GM18867 (cell line): ENCODE measurements around the gene KDM4C.

ENCODE experiments used
- ATAC-seq: cut with Tn5 transposase; IDR thresholded peaks from one replicate; pipeline ENCODE4 v1.9.1; 2021; ENCODE audit warnings: mild to moderate bottlenecking, moderate library complexity; ENCODE audit not compliant: unreplicated experiment

The KDM4C gene

DNA sequence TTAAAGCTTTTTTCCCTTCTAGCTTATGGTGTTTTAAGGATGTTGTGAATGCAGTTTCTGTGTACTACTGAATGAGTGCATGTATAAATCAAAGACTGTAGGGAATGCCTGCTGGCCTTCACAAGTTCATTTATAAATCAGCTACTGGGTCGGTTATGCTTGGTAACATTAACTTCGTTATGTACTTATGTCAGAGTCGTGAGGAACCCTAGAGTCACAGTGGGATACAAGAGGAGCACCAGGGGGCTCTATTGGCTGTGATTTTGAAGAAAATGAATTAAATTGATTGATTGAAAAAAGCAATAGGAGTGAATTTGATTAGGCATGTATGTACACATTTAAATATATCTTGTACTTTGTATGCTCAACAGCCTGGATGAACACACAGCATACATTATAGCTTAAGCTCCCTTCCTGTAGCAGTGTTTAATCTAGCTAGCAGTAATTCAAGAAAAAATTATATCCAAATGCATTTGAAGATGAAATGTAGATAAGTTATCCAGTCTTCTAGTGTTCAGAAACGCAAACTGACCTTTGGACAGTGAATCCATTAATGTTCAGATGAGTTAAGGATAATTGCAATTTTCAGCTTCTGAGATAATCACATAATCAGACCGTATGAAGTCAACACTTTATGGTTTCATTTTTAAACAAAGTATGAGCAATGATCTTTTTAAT lies 204.2 kb downstream of the KDM4C start:
- no peak for ATAC-seq

DNA sequence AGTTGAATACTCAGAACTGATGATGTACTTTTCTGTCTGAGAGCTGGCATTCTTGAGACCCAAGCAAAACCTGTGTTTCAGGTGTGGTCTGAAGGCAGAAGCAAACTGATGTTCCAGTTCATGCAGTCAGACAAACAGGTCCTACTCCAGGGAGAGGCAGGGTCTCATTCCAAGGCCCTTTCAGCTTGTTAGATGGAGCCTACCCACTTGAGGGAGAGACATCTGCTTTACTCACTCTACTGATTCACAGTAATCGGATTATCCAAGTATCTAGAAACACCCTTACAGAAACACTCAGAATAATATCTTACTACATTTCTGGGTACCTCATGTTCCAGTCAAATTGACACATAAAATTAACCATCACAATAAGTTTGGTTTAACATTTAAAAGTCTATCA lies 207.8 kb downstream of the KDM4C start:
- ATAC-seq, result no peak

GRCh38 chr9:6968271-6968670 lies 210.5 kb downstream of the KDM4C start:
- ATAC-seq, result no peak

DNA sequence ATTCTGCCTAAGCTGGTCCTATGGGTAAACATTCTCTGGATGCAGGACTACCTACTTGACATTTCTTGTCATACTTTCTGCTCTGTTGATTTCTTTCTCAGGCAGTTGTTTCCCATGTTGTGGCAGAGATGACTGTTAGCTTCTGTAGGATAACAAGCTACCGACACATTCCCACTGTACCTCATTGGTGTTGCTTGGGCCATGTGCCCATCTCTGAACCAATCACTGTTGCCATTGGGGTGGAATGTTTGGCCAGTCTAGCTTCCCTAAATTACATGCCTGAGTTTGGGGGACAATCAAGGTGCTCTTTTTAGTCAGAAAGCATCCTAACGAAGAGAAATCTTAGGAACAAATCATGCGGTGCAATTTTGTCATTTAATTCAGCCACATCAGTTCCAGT lies 212.0 kb downstream of the KDM4C start:
- ATAC-seq, result no peak

GRCh38 chr9:6973089-6973488 lies 215.3 kb downstream of the KDM4C start:
- ATAC-seq, result no peak

- ATAC-seq, result peak; percentile 98
These were observed 216.0 kb downstream of the KDM4C start for GRCh38 chr9:6973762-6974161.

GRCh38 chr9:6975198-6975597 lies 217.4 kb downstream of the KDM4C start:
- ATAC-seq, result no peak

- no peak for ATAC-seq
These were observed 220.0 kb downstream of the KDM4C start for GRCh38 chr9:6977761-6978160.

GRCh38 chr9:6978591-6978990 lies 220.8 kb downstream of the KDM4C start:
- no peak for ATAC-seq

DNA sequence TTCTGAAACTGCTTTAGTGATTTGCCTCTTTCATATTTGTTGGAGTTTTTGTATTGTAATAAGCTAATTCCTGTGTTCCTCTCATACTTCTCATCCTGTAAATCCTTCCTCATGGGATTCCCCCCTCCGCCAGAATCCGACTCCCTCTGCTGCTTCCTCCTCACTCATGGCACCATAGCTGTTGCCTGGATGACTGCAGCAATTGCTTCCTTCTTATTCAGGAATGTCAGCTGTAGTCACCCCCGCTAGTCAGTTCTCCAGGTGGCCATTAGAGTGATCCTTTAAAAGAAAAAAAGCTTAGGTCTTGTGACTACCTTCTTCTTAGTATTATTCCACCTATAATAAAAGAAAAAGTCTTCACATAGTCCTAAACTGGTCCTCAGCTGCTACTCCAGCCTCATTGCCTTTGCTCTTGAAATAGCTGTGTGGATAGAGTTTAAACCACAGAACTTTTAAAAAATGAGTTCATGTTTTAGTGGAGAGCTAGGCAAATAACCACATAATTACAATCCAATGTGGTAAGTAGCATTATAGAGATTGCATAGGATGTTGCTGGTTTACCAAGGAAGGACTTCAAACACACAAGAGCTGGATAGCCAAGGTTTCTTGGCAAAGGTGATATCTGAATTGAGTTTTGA lies 227.3 kb downstream of the KDM4C start:
- no peak for ATAC-seq

GRCh38 chr9:6986141-6986815 lies 228.5 kb downstream of the KDM4C start:
- no peak for ATAC-seq

GRCh38 chr9:6987381-6987780 lies 229.6 kb downstream of the KDM4C start:
- no peak for ATAC-seq

- ATAC-seq, result no peak
These were observed 233.6 kb downstream of the KDM4C start for GRCh38 chr9:6991418-6991817.

DNA sequence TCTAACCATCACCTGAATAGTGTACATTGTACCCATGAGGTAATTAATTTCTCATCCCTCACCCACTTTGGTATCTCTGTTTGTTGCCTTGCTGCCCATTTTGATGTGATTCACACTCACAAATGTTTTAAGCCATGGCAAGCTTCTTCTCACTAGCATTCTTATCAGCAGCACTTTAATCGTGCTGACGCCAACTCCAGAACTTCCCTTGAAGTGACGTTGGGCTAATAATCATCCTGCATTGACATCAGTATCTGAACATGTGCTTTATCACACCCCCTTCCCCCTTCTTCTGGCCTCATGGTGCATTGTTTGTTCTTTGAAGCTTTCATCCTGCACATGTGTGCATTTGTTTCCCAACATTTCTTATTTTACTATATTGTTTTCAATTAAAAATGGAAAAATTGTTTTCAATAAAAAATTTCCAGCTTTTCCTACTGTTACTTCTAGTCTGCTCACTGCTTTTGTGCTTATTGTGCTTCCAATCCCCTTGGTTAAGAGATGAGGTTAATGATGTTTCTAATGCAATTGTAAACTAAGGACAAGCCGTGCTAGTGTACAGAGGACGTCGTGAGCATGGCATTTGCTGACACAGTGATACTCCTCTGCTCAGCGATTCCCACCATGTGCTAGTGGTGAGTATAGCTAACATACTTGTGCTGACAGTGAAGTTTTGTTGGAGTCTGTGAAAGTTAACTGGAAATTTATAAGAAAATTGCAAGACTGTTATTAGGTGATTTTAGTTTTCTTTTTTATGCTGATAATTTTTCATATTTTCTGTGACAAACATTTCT lies 238.5 kb downstream of the KDM4C start:
- ATAC-seq, result no peak

- no peak for ATAC-seq
These were observed 239.6 kb downstream of the KDM4C start for GRCh38 chr9:6997330-6997729.

GRCh38 chr9:6999794-7000193 lies 242.0 kb downstream of the KDM4C start:
- ATAC-seq, result no peak

DNA sequence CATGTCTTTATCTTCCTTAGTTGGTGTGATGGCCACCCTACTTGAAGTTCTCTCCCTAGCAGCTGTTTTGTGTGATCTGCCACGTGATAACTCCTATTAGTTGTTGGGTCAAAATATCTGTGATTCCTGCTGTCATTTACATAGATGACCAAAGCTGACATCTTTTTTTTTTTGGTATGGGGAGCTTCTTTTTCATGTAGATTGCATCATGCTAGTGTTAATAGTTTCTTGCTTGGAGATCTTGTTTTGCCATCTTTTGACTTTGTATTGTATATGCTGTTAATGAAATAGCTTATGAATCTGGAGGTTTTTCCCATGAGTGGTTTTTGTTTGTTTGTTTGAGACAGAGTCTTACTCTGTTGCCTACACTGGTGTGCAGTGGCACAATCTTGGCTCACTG lies 243.8 kb downstream of the KDM4C start:
- no peak for ATAC-seq

- ATAC-seq, result no peak
These were observed 246.1 kb downstream of the KDM4C start for GRCh38 chr9:7003861-7004260.

DNA sequence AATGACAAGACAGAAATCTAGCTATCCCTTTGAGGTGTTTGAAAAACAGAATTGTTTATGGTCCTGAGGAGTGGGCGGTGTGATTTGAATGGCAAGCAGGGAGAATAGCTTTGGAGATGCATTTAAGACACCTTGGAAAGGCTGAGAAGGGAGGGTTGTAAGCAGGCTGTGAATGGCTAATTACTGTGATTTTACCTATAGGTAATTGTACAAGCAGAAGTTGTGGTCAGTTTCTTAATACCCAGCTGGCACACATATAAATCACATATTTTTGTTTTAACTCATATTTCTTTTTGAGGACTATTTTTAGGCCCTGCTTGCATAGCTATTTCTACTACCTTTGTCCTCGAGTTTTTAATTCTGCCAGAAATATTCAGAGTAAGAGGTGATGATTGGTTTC lies 248.6 kb downstream of the KDM4C start:
- ATAC-seq, result no peak

DNA sequence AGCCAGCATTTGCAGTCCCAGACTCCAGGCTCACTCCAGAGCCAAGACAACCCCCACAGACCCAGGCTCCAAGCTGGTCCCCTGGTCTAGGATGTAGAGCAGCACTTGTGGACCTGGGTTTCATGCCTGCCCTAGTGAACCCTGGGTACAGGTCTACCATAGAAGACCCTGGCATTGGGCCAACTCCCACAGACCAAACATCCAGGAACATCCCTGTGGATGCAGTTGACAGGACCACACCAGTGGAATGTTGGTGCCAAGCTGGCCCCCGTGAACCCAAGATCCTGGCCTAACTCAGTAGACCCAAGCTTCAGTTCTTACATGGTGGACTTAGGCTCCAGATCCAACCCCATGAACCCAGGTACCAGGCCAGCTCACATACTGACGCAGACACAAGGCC lies 250.6 kb downstream of the KDM4C start:
- no peak for ATAC-seq

DNA sequence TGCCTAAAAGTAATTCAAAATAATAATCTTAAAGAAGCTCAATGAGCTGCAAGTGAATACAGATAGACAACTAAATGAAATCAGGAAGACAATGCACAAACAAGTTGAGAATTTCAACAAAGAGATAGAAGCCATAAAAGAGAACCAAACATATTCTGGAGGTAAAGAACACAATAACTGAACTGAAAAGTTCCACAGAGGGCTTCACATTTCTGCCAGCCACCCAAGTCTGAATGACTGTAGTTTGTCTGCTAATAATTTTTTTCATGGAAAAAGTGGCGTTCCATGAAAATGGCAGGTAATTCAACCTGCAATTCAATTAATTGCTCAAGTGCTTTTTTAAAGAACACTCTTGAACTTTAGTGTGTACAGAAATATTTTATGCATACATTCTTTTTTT lies 251.3 kb downstream of the KDM4C start:
- no peak for ATAC-seq
